ENCODE data around the gene CADM1. TPM values are rescaled to one million over a fixed set of nuclear protein-coding genes. Genes with fewer than 3 reads are reported as not detected.

The CADM1 gene
- polyA plus RNA-seq, 2 donors: 1.9 to 3.8 TPM

DNA sequence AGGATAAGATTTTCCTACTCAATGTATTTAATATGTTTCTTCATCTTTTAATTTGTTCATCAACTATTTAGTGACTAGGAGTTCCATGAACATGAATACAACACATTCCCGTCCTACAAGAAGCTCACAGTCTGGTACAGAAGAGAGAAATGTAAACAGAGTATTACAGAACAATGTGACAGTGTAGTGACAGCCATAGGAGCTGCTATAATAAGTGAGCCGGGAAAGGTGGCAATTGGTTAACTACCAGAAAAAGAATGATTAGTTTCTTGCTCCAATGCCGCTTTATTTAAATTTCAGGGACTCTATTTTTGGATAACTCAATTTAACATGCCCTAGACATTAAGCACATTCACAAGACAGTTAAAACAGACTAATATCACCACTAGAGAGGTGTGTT, 192.3 kb downstream of the CADM1 start:
- no peak overlapping the region for H3K4me3 ChIP-seq (ENCODE audit: low read depth in 1 of 2, low read length in 2 of 2)
- H3K4me1 ChIP-seq (ENCODE audit: control insufficient read depth in 2 of 2, insufficient read depth in 2 of 2, low read length in 1 of 2): no peaks in the 10 kb centered on the region
- H3K27ac ChIP-seq (ENCODE audit: low read depth in 2 of 2, low read length in 1 of 2): no peak overlapping the region
- no peaks in the 10 kb centered on the region for H3K27me3 ChIP-seq (ENCODE audit: control insufficient read depth in 1 of 2, insufficient read depth in 2 of 2, low read length in 2 of 2)
- 80 to 84% methylated on average over 3 of the region's 3 CpGs for WGBS, 2 donors
- H3K9me3 ChIP-seq (ENCODE audit: control insufficient read depth in 2 of 2, insufficient read depth in 1 of 2, low read depth in 1 of 2, low read length in 1 of 2): no peaks in the 10 kb centered on the region
- H3K36me3 ChIP-seq (ENCODE audit: control insufficient read depth in 2 of 2, insufficient read depth in 2 of 2, low read length in 1 of 2): no peaks in the 10 kb centered on the region

DNA sequence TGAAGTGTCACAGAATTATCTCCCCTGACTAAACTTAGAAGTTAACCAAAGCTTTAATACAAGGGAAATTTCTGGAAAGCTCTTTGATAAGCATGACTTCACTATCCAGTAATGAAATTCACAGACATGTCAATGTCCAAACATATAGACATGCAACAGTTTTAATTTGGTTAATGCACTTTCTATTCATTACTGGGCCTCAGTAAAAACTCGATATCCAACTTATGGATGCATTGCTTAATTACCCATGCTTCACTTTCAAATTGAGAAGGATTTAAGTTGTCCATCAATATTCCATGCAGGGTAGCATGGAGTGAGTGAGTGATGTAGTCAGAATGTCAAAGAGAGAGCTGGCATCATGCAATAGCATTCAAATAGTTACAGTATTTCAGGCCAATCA, 197.5 kb downstream of the CADM1 start:
- Histone ChIP-seq H3K4me3 (ENCODE audit: low read depth in 1 of 2, low read length in 2 of 2) (no peak overlapping the region), H3K4me1 (ENCODE audit: control insufficient read depth in 2 of 2, insufficient read depth in 2 of 2, low read length in 1 of 2) (no peaks in the 10 kb centered on the region), H3K27me3 (ENCODE audit: control insufficient read depth in 1 of 2, insufficient read depth in 2 of 2, low read length in 2 of 2) (no peaks in the 10 kb centered on the region), H3K9me3 (ENCODE audit: control insufficient read depth in 2 of 2, insufficient read depth in 1 of 2, low read depth in 1 of 2, low read length in 1 of 2) (no peaks in the 10 kb centered on the region), H3K36me3 (ENCODE audit: control insufficient read depth in 2 of 2, insufficient read depth in 2 of 2, low read length in 1 of 2) (no peaks in the 10 kb centered on the region), H3K27ac (ENCODE audit: low read depth in 2 of 2, low read length in 1 of 2) (no peak overlapping the region)
- WGBS, 2 donors: 82 to 84% methylated on average over 1 of the region's 1 CpG

- H3K36me3 ChIP-seq (ENCODE audit: control insufficient read depth in 2 of 2, insufficient read depth in 2 of 2, low read length in 1 of 2): no peaks in the 10 kb centered on the region
- H3K4me3 ChIP-seq (ENCODE audit: low read depth in 1 of 2, low read length in 2 of 2): no peak overlapping the region
- WGBS, 2 donors: 88 to 90% methylated on average over 6 of the region's 6 CpGs
- no peaks in the 10 kb centered on the region for H3K27me3 ChIP-seq (ENCODE audit: control insufficient read depth in 1 of 2, insufficient read depth in 2 of 2, low read length in 2 of 2)
- no peaks in the 10 kb centered on the region for H3K9me3 ChIP-seq (ENCODE audit: control insufficient read depth in 2 of 2, insufficient read depth in 1 of 2, low read depth in 1 of 2, low read length in 1 of 2)
- no peak overlapping the region for H3K27ac ChIP-seq (ENCODE audit: low read depth in 2 of 2, low read length in 1 of 2)
- H3K4me1 ChIP-seq (ENCODE audit: control insufficient read depth in 2 of 2, insufficient read depth in 2 of 2, low read length in 1 of 2): no peaks in the 10 kb centered on the region
These were observed 199.3 kb downstream of the CADM1 start for GRCh38 chr11:115304774-115305472.

GRCh38 chr11:115303929-115304531, 200.2 kb downstream of the CADM1 start:
- Histone ChIP-seq H3K4me1 (ENCODE audit: control insufficient read depth in 2 of 2, insufficient read depth in 2 of 2, low read length in 1 of 2) (no peaks in the 10 kb centered on the region), H3K4me3 (ENCODE audit: low read depth in 1 of 2, low read length in 2 of 2) (no peak overlapping the region), H3K36me3 (ENCODE audit: control insufficient read depth in 2 of 2, insufficient read depth in 2 of 2, low read length in 1 of 2) (no peaks in the 10 kb centered on the region), H3K9me3 (ENCODE audit: control insufficient read depth in 2 of 2, insufficient read depth in 1 of 2, low read depth in 1 of 2, low read length in 1 of 2) (no peaks in the 10 kb centered on the region), H3K27ac (ENCODE audit: low read depth in 2 of 2, low read length in 1 of 2) (no peak overlapping the region), H3K27me3 (ENCODE audit: control insufficient read depth in 1 of 2, insufficient read depth in 2 of 2, low read length in 2 of 2) (no peaks in the 10 kb centered on the region)
- WGBS, 2 donors: 67 to 77% methylated on average over 2 of the region's 2 CpGs

- H3K4me3 ChIP-seq (ENCODE audit: low read depth in 1 of 2, low read length in 2 of 2): no peak overlapping the region
- no peaks in the 10 kb centered on the region for H3K4me1 ChIP-seq (ENCODE audit: control insufficient read depth in 2 of 2, insufficient read depth in 2 of 2, low read length in 1 of 2)
- no peaks in the 10 kb centered on the region for H3K9me3 ChIP-seq (ENCODE audit: control insufficient read depth in 2 of 2, insufficient read depth in 1 of 2, low read depth in 1 of 2, low read length in 1 of 2)
- H3K27ac ChIP-seq (ENCODE audit: low read depth in 2 of 2, low read length in 1 of 2): no peak overlapping the region
- H3K27me3 ChIP-seq (ENCODE audit: control insufficient read depth in 1 of 2, insufficient read depth in 2 of 2, low read length in 2 of 2): no peaks in the 10 kb centered on the region
- no peaks in the 10 kb centered on the region for H3K36me3 ChIP-seq (ENCODE audit: control insufficient read depth in 2 of 2, insufficient read depth in 2 of 2, low read length in 1 of 2)
- 66 to 73% methylated on average over 5 of the region's 5 CpGs for whole genome bisulfite sequencing, 2 donors
These were observed 201.1 kb downstream of the CADM1 start for GRCh38 chr11:115302946-115303703.

DNA sequence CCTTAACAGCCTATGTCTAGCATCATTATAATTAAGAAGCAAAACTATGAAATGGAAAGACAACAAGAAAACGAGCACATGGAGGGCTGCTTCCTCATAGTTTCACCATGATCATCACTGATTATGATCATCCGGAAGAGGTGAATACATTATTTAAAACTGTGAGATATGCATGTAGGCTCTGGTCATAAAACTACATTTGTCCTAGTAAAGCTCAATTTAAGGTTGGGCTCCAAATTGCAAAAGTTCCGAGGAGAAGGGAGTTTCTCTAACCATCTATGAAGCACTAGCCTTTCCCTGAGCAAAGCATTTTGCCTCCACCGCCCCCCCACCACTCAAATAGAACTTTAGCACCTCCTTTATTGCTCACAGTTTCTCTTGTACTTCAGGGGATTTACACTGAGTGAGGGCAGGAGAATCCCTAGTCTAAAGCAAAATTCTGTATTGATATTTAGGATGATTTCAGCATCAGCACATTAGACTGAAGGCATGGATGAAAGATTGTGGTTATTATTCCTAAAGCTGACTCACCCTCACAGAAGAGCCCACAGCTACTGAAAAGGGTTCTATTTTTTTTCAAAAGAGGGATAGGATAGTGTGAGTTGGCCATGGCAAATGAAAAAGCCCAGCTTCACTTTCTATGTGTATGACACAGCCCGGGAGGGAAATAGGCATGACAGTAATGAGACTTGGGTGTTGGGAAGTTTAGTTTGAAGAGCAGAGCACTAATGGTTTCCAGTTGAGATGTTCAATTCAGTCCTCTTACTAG, 203.4 kb downstream of the CADM1 start:
- Histone ChIP-seq H3K27ac (ENCODE audit: low read depth in 2 of 2, low read length in 1 of 2) (no peak overlapping the region), H3K27me3 (ENCODE audit: control insufficient read depth in 1 of 2, insufficient read depth in 2 of 2, low read length in 2 of 2) (no peaks in the 10 kb centered on the region), H3K9me3 (ENCODE audit: control insufficient read depth in 2 of 2, insufficient read depth in 1 of 2, low read depth in 1 of 2, low read length in 1 of 2) (no peaks in the 10 kb centered on the region), H3K36me3 (ENCODE audit: control insufficient read depth in 2 of 2, insufficient read depth in 2 of 2, low read length in 1 of 2) (no peaks in the 10 kb centered on the region), H3K4me3 (ENCODE audit: low read depth in 1 of 2, low read length in 2 of 2) (no peak overlapping the region), H3K4me1 (ENCODE audit: control insufficient read depth in 2 of 2, insufficient read depth in 2 of 2, low read length in 1 of 2) (no peaks in the 10 kb centered on the region)
- 78 to 89% methylated on average over 5 of the region's 5 CpGs for WGBS, 2 donors

GRCh38 chr11:115298300-115299012, 205.8 kb downstream of the CADM1 start:
- H3K27me3 ChIP-seq (ENCODE audit: control insufficient read depth in 1 of 2, insufficient read depth in 2 of 2, low read length in 2 of 2): no peaks in the 10 kb centered on the region
- H3K4me3 ChIP-seq (ENCODE audit: low read depth in 1 of 2, low read length in 2 of 2): no peak overlapping the region
- H3K36me3 ChIP-seq (ENCODE audit: control insufficient read depth in 2 of 2, insufficient read depth in 2 of 2, low read length in 1 of 2): no peaks in the 10 kb centered on the region
- WGBS, 2 donors: 79 to 82% methylated on average over 8 of the region's 8 CpGs
- no peak overlapping the region for H3K27ac ChIP-seq (ENCODE audit: low read depth in 2 of 2, low read length in 1 of 2)
- no peaks in the 10 kb centered on the region for H3K9me3 ChIP-seq (ENCODE audit: control insufficient read depth in 2 of 2, insufficient read depth in 1 of 2, low read depth in 1 of 2, low read length in 1 of 2)
- no peaks in the 10 kb centered on the region for H3K4me1 ChIP-seq (ENCODE audit: control insufficient read depth in 2 of 2, insufficient read depth in 2 of 2, low read length in 1 of 2)

DNA sequence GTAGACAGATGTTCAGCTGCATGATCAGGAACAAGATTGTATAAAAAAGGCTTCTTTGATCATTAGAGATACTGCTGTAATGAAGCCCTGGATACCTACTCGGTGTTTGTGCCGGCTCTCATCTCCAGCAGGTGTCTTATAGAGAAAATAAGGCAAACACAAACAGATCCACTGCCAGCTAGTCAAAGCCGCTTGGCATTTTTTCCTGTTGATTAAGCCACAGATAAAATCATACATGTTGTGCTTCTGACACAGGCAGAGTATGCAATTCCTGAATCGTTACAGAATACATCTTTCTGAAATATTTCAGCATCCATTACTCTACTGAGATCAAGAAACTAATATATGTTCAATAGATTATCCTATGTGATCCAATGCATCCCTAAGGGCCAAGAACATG, 206.9 kb downstream of the CADM1 start:
- 85 to 90% methylated on average over 4 of the region's 4 CpGs for WGBS, 2 donors
- H3K9me3 ChIP-seq (ENCODE audit: control insufficient read depth in 2 of 2, insufficient read depth in 1 of 2, low read depth in 1 of 2, low read length in 1 of 2): no peaks in the 10 kb centered on the region

GRCh38 chr11:115291325-115291724, 212.9 kb downstream of the CADM1 start:
- Histone ChIP-seq H3K4me1 (ENCODE audit: control insufficient read depth in 2 of 2, insufficient read depth in 2 of 2, low read length in 1 of 2) (no peaks in the 10 kb centered on the region), H3K27ac (ENCODE audit: low read depth in 2 of 2, low read length in 1 of 2) (no peak overlapping the region), H3K36me3 (ENCODE audit: control insufficient read depth in 2 of 2, insufficient read depth in 2 of 2, low read length in 1 of 2) (no peaks in the 10 kb centered on the region), H3K27me3 (ENCODE audit: control insufficient read depth in 1 of 2, insufficient read depth in 2 of 2, low read length in 2 of 2) (no peaks in the 10 kb centered on the region), H3K4me3 (ENCODE audit: low read depth in 1 of 2, low read length in 2 of 2) (no peak overlapping the region), H3K9me3 (ENCODE audit: control insufficient read depth in 2 of 2, insufficient read depth in 1 of 2, low read depth in 1 of 2, low read length in 1 of 2) (no peaks in the 10 kb centered on the region)
- 75 to 78% methylated on average over 3 of the region's 3 CpGs for WGBS, 2 donors

More for the DNA sequence above, 206.9 kb downstream of the CADM1 start:
- Histone ChIP-seq H3K4me3 (ENCODE audit: low read depth in 1 of 2, low read length in 2 of 2) (no peak overlapping the region), H3K27me3 (ENCODE audit: control insufficient read depth in 1 of 2, insufficient read depth in 2 of 2, low read length in 2 of 2) (no peaks in the 10 kb centered on the region), H3K4me1 (ENCODE audit: control insufficient read depth in 2 of 2, insufficient read depth in 2 of 2, low read length in 1 of 2) (no peaks in the 10 kb centered on the region), H3K27ac (ENCODE audit: low read depth in 2 of 2, low read length in 1 of 2) (no peak overlapping the region), H3K36me3 (ENCODE audit: control insufficient read depth in 2 of 2, insufficient read depth in 2 of 2, low read length in 1 of 2) (no peaks in the 10 kb centered on the region)
